Measurements from ENCODE around the gene RAI1. TPM values are rescaled to one million over a fixed set of nuclear protein-coding genes. Genes with fewer than 3 reads are reported as not detected.

Gene RAI1
- total RNA-seq, 3 donors from 2014 or later = 12.9 to 29.2 (median 17.0) TPM

GRCh38 chr17:17758941-17759563, 77.8 kb downstream of the RAI1 start:
- TF ChIP-seq CTCF (IDR thresholded peaks at IDR 0.05) = no peak

GRCh38 chr17:17760350-17760749, 79.1 kb downstream of the RAI1 start:
- Histone ChIP-seq H3K36me3 (ENCODE audit: low read depth) (no peaks in the 10 kb centered on the region), H3K9me3 (no peaks in the 10 kb centered on the region), H3K4me3 (no peak overlapping the region), H3K4me1 (ENCODE audit: low read depth) (peaks cover 4% of the 10 kb centered on the region)
- intact Hi-C loops (cut with DNase I, micrococcal nuclease) = no loop called here
- ATAC-seq (no peak), DNase-seq (no peak)
- TF ChIP-seq CTCF (IDR thresholded peaks at IDR 0.05) = no peak

More at GRCh38 chr17:17758941-17759563, 77.8 kb downstream of the RAI1 start:
- Histone ChIP-seq H3K9me3 (no peaks in the 10 kb centered on the region), H3K4me1 (ENCODE audit: low read depth) (peaks cover 4% of the 10 kb centered on the region), H3K4me3 (no peak overlapping the region), H3K36me3 (ENCODE audit: low read depth) (no peaks in the 10 kb centered on the region)
- ATAC-seq (no peak), DNase-seq (no peak)
- intact Hi-C loops (cut with DNase I, micrococcal nuclease) = no loop called here

- no peak for TF ChIP-seq CTCF (IDR thresholded peaks at IDR 0.05)
- H3K4me1 ChIP-seq (ENCODE audit: low read depth) = peaks cover 4% of the 10 kb centered on the region
- intact Hi-C loops (cut with DNase I, micrococcal nuclease) = no loop called here
These were observed 79.8 kb downstream of the RAI1 start for GRCh38 chr17:17760872-17761550.

GRCh38 chr17:17761894-17762743, 80.9 kb downstream of the RAI1 start:
- intact Hi-C loops (cut with DNase I, micrococcal nuclease) = no loop called here
- Histone ChIP-seq H3K9me3 (no peaks in the 10 kb centered on the region), H3K4me3 (no peak overlapping the region), H3K4me1 (ENCODE audit: low read depth) (peaks cover 5% of the 10 kb centered on the region), H3K36me3 (ENCODE audit: low read depth) (no peaks in the 10 kb centered on the region)
- no peak for TF ChIP-seq CTCF (IDR thresholded peaks at IDR 0.05)
- DNase-seq (no peak), ATAC-seq (no peak)

More at GRCh38 chr17:17760872-17761550, 79.8 kb downstream of the RAI1 start:
- ATAC-seq = no peak
- Histone ChIP-seq H3K36me3 (ENCODE audit: low read depth) (no peaks in the 10 kb centered on the region), H3K4me3 (no peak overlapping the region), H3K9me3 (no peaks in the 10 kb centered on the region)
- DNase-seq = no peak

GRCh38 chr17:17762744-17763105, 81.5 kb downstream of the RAI1 start:
- TF ChIP-seq CTCF (IDR thresholded peaks at IDR 0.05) = no peak
- H3K4me1 ChIP-seq (ENCODE audit: low read depth) = peaks cover 4% of the 10 kb centered on the region
- H3K36me3 ChIP-seq (ENCODE audit: low read depth) = no peaks in the 10 kb centered on the region
- H3K9me3 ChIP-seq = no peaks in the 10 kb centered on the region
- no peak for ATAC-seq
- no peak for DNase-seq
- intact Hi-C loops (cut with DNase I, micrococcal nuclease) = no loop called here
- no peak overlapping the region for H3K4me3 ChIP-seq
